Heart left ventricle (tissue), 16 donors: ENCODE data around the gene NT5C3B. TPM values are rescaled to one million over a fixed set of nuclear protein-coding genes. Genes with fewer than 3 reads are reported as not detected.
A peak's percentile ranks its signal among the peaks of the same experiment; 100 is the strongest.

Source experiments
- ATAC-seq, 4 donors: fragments of 200-7000 bp; cut with Tn5 transposase; one replicate each; pipeline ENCODE4 v1.9.1; 2020 to 2022; ENCODE audit warnings: moderate library complexity in 4 of 4, mild to moderate bottlenecking in 3 of 4, moderate number of reproducible peaks in 1 of 4
- DNase-seq, 5 donors: peaks; one replicate each; pipeline ENCODE4 v3.0.0-alpha.2; 2020
- H3K27ac ChIP-seq, 12 donors: fragments of 200-600 bp; sonication (generic) in 4 of 12; one replicate each; pipeline versions ENCODE4 v1.5.0 to v1.8.0; 2016 to 2022; ENCODE audit warnings: mild to moderate bottlenecking in 2 of 12
- H3K27me3 ChIP-seq, 9 donors: fragments of 200-600 bp; sonication (generic) in 2 of 9; one replicate each; pipeline versions ENCODE4 v1.5.1 to v1.8.0; 2016 to 2022; ENCODE audit warnings: mild to moderate bottlenecking in 3 of 9
- H3K36me3 ChIP-seq, 9 donors: fragments of 200-600 bp; sonication (generic) in 2 of 9; one replicate each; pipeline versions ENCODE4 v1.5.0 to v1.8.0; 2018 to 2022; ENCODE audit warnings: mild to moderate bottlenecking in 2 of 9
- H3K4me1 ChIP-seq, 12 donors: fragments of 200-600 bp; sonication (generic) in 4 of 12; one replicate each; pipeline versions ENCODE4 v1.5.0 to v1.8.0; 2016 to 2022; ENCODE audit warnings: mild to moderate bottlenecking in 3 of 12
- H3K4me3 ChIP-seq, 12 donors: fragments of 200-600 bp; sonication (generic) in 4 of 12; one replicate each; pipeline versions ENCODE4 v1.5.0 to v1.8.0; 2017 to 2022; ENCODE audit warnings: mild to moderate bottlenecking in 9 of 12, moderate library complexity in 4 of 12
- H3K9me3 ChIP-seq, 12 donors: fragments of 200-600 bp; sonication (generic) in 4 of 12; one replicate each; pipeline versions ENCODE4 v1.5.0 to v1.8.0; 2016 to 2022; ENCODE audit warnings: mild to moderate bottlenecking in 1 of 12
- CTCF ChIP-seq, 12 donors: fragments of 200-600 bp; sonication (generic) in 4 of 12; IDR thresholded peaks; one replicate each; pipeline versions ENCODE4 v1.5.0 to v1.8.0; 2018 to 2022; ENCODE audit warnings: antibody characterized with exemption in 12 of 12, mild to moderate bottlenecking in 5 of 12
- POLR2A ChIP-seq, 2 donors: fragments of 450-650 bp; IDR thresholded peaks; one replicate each; pipeline ENCODE4 v1.6.1; 2017; ENCODE audit warnings: antibody characterized with exemption in 2 of 2, mild to moderate bottlenecking in 2 of 2, moderate library complexity in 2 of 2
- WGBS, 4 donors: extraction: QIAGEN DNeasy Blood & Tissue Kit in 2 of 4; methylation state at CpG; one replicate each; pipeline versions ENCODE4 v1.1.5 to v1.1.7; 2013 to 2018; 5-methylcytosine and 5-hydroxymethylcytosine counted together
- intact Hi-C, 10 donors: fragments of 100-400 bp; cut with DNase I; formaldehyde crosslinking; loops; one replicate each; pipeline versions ENCODE4 v1.11.1 to v1.14.2; 2022
- polyA plus RNA-seq, 2 donors: library from polyadenylated mRNA; stranded (reverse); fragments of 200-250 nt; gene quantifications; one replicate each; pipeline ENCODE4 v1.2.3, GENCODE V29; 2013
- total RNA-seq, 9 donors: library from RNA; depleted of rRNA in 2 of 9; stranded (reverse); fragments of >200 nt in 2 of 9; fragmentation: NEBNext Ultra II Directional in 3 of 9; extraction: Animal tissue kit (Norgen Biotek cat#: 25700) in 3 of 9; gene quantifications; one replicate each; pipeline versions ENCODE4 v1.1.0 to v1.2.4, GENCODE V29; 2016 to 2023
- donor health status: ischemic (EF 13 %, LVEDD 7.1; RV severe dilation, severe dysfunction).
- donor health status: healthy with polysubstance abuse.
- donor health status: DM: no; HTN: yes; CAD: no.
- donor health status: DM: no; HTN: no; CAD: no.
- donor health status: ischemic (EF 25% LVEDD 6.9; RV normal size, moderate dysfunction).
- donor health status: ischemic (EF 25% LVEDD 5.7; RV mildly dilated, moderate dysfunction).
- donor health status: healthy.
- donor health status: DM: yes; HTN: yes; CAD: no.
- donor health status: ischemic (EF 35%, LVEDD 5.7; RV mildly dilated, moderate dysfunction).
- donor health status: nonischemic (EF 11% LVEDD 7.7; RV severe dilation, severe dysfunction).
- donor health status: DM: yes; HTN: yes; CAD: no.
- donor health status: PGD.
- donor health status: ischemic (EF 29% LVEDD 5.4; RV normal size, mild dysfunction).
- donor health status: nonischemic (EF 23%, LVEDD 6.1; RV moderate dilation, normal function).

Gene NT5C3B
- total and polyA plus RNA-seq, 11 donors = 16.0 to 50.9 (median 25.2) TPM

- ATAC-seq = no peak
- WGBS, 4 donors = 88 to 97% (median 95%) methylated on average over 8 of the region's 8 CpGs
Measured at GRCh38 chr17:41799366-41799765, 36.7 kb downstream of the NT5C3B start.

GRCh38 chr17:41797377-41797776 lies 38.7 kb downstream of the NT5C3B start:
- 84 to 89% (median 84%) methylated on average over 3 of the region's 3 CpGs for WGBS, 4 donors
- no peaks in the 10 kb centered on the region for H3K9me3 ChIP-seq
- no peaks in the 10 kb centered on the region for H3K27me3 ChIP-seq
- intact Hi-C loops = no loop called here
- H3K4me3 ChIP-seq = no peak overlapping the region
- peaks cover 7 to 40% (median 30%) of the 10 kb centered on the region in 12 donors for H3K4me1 ChIP-seq
- H3K27ac ChIP-seq = no peak overlapping the region
- peaks cover 0 to under 1% (median 0%) of the 10 kb centered on the region in 9 donors for H3K36me3 ChIP-seq
- ATAC-seq (no peak), DNase-seq (no peak)
- TF ChIP-seq CTCF (IDR thresholded peaks at IDR 0.05) (no peak), POLR2A (IDR thresholded peaks at IDR 0.05) (no peak)

More at GRCh38 chr17:41799366-41799765, 36.7 kb downstream of the NT5C3B start:
- intact Hi-C loops = no loop called here
- H3K9me3 ChIP-seq = no peaks in the 10 kb centered on the region
- H3K4me3 ChIP-seq = no peak overlapping the region
- no peak overlapping the region for H3K27ac ChIP-seq
- no peak for TF ChIP-seq POLR2A (IDR thresholded peaks at IDR 0.05)
- TF ChIP-seq CTCF (IDR thresholded peaks at IDR 0.05) = no peak
- DNase-seq = no peak
- H3K4me1 ChIP-seq = peaks cover 3 to 20% (median 13%) of the 10 kb centered on the region in 12 donors
- no peaks in the 10 kb centered on the region for H3K27me3 ChIP-seq
- H3K36me3 ChIP-seq = peaks cover 0 to 4% (median 0%) of the 10 kb centered on the region in 9 donors

- ATAC-seq (no peak), DNase-seq (no peak)
- peaks cover 10 to 42% (median 37%) of the 10 kb centered on the region in 12 donors for H3K4me1 ChIP-seq
- intact Hi-C loops = no loop called here
- H3K36me3 ChIP-seq = no peaks in the 10 kb centered on the region
- TF ChIP-seq CTCF (IDR thresholded peaks at IDR 0.05) (no peak), POLR2A (IDR thresholded peaks at IDR 0.05) (no peak)
- no peak overlapping the region for H3K4me3 ChIP-seq
- H3K9me3 ChIP-seq = no peaks in the 10 kb centered on the region
- H3K27me3 ChIP-seq = no peaks in the 10 kb centered on the region
- H3K27ac ChIP-seq = no peak overlapping the region
- 92 to 97% (median 93%) methylated on average over 9 to 10 of the region's 10 CpGs for WGBS, 4 donors
Measured at GRCh38 chr17:41796121-41796895, 39.7 kb downstream of the NT5C3B start.

- intact Hi-C loops = loop anchor here in 1 of 10 donors (5.0 kb wide), 1 partner anchor 47 kb away; no protein-coding TSS in a partner anchor
- ATAC-seq (no peak), DNase-seq (no peak)
- no peaks in the 10 kb centered on the region for H3K36me3 ChIP-seq
- H3K4me1 ChIP-seq = peaks cover 10 to 36% (median 31%) of the 10 kb centered on the region in 12 donors
- no peaks in the 10 kb centered on the region for H3K27me3 ChIP-seq
- H3K4me3 ChIP-seq = no peak overlapping the region
- peak overlapping the region in 11 of 12 donors; percentile 74 to 98 (median 93) for H3K27ac ChIP-seq
- H3K9me3 ChIP-seq = no peaks in the 10 kb centered on the region
- WGBS, 4 donors = 89 to 97% (median 94%) methylated on average over 5 of the region's 5 CpGs
- TF ChIP-seq POLR2A (IDR thresholded peaks at IDR 0.05) (no peak), CTCF (IDR thresholded peaks at IDR 0.05) (no peak)
Measured at GRCh38 chr17:41794540-41794975, 41.5 kb downstream of the NT5C3B start.
